Thymus (tissue), 11 donors: ENCODE measurements around the gene DNAJC7. TPM values are rescaled to one million over a fixed set of nuclear protein-coding genes. Genes with fewer than 3 reads are reported as not detected.

ENCODE experiments used
- DNase-seq, 9 donors: peaks; one replicate each; pipeline ENCODE4 v3.0.0-alpha.2; 2013; ENCODE audit warnings: low spot score in 9 of 9, low read depth in 6 of 9, missing footprints in 1 of 9
- H3K27ac ChIP-seq, 2 donors: one replicate each; pipeline ENCODE4 v1.5.1; 2013; ENCODE audit warnings: control low read depth in 1 of 2, low read depth in 1 of 2, low read length in 1 of 2, mild to moderate bottlenecking in 1 of 2, moderate library complexity in 1 of 2
- H3K27me3 ChIP-seq, 2 donors: one replicate each; pipeline ENCODE4 v1.5.1; 2013; ENCODE audit warnings: low read length in 1 of 2; ENCODE audit not compliant: control insufficient read depth in 2 of 2, insufficient read depth in 1 of 2
- H3K36me3 ChIP-seq, 2 donors: one replicate each; pipeline ENCODE4 v1.5.1; 2013; ENCODE audit warnings: low read length in 1 of 2, mild to moderate bottlenecking in 1 of 2, moderate library complexity in 1 of 2; ENCODE audit not compliant: control insufficient read depth in 2 of 2, insufficient read depth in 2 of 2
- H3K4me1 ChIP-seq, 2 donors: one replicate each; pipeline ENCODE4 v1.5.1; 2013; ENCODE audit warnings: low read length in 2 of 2; ENCODE audit not compliant: control insufficient read depth in 2 of 2, insufficient read depth in 2 of 2
- H3K4me3 ChIP-seq, 2 donors: one replicate each; pipeline ENCODE4 v1.5.1; 2013; ENCODE audit warnings: low read length in 2 of 2, control low read depth in 1 of 2, mild to moderate bottlenecking in 1 of 2
- H3K9me3 ChIP-seq, 2 donors: one replicate each; pipeline ENCODE4 v1.5.1; 2013; ENCODE audit warnings: low read length in 1 of 2, mild to moderate bottlenecking in 1 of 2; ENCODE audit not compliant: control insufficient read depth in 2 of 2, insufficient read depth in 1 of 2
- WGBS: extraction: QIAGEN DNeasy Blood & Tissue Kit; methylation state at CpG from one replicate; pipeline ENCODE4 v1.1.7; 2013; 5-methylcytosine and 5-hydroxymethylcytosine counted together
- polyA plus RNA-seq: library from polyadenylated mRNA; stranded (reverse); fragments of 200-250 nt; gene quantifications from one replicate; pipeline ENCODE4 v1.2.3, GENCODE V29; 2013
- total RNA-seq: library from RNA; stranded (reverse); fragments of 120-200 nt; gene quantifications from one replicate; pipeline ENCODE4 v1.2.4, GENCODE V29; 2013
- donor health status: healthy.

Gene DNAJC7
- total and polyA plus RNA-seq, 2 donors = 95.7 to 99.1 TPM

- DNase-seq = no peak
Measured at GRCh38 chr17:41998497-41998896, 18.7 kb downstream of the DNAJC7 start.

DNA sequence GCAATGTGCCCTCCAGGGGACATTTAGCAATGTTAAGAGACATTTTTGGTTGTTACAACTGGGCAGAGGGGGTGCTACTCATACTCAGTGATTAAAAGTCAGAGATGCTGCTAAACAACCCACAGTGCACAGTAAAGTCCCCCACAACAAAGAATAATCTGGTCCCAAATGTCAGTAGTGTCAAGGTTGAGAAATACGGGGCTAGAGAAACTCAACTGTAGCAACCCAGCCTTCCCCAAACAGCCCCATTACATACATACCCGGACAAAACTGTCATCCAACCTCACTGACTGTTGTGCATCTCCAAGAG lies 20.4 kb downstream of the DNAJC7 start:
- H3K36me3 ChIP-seq = peaks cover 68 to 88% of the 10 kb centered on the region in 2 donors
- no peak overlapping the region for H3K27ac ChIP-seq
- WGBS = 98% methylated on average over 2 of the region's 2 CpGs
- no peaks in the 10 kb centered on the region for H3K4me1 ChIP-seq
- no peak overlapping the region for H3K4me3 ChIP-seq
- no peak for DNase-seq
- no peaks in the 10 kb centered on the region for H3K27me3 ChIP-seq
- no peaks in the 10 kb centered on the region for H3K9me3 ChIP-seq

More at GRCh38 chr17:41998497-41998896, 18.7 kb downstream of the DNAJC7 start:
- Histone ChIP-seq H3K4me3 (no peak overlapping the region), H3K27ac (no peak overlapping the region), H3K36me3 (peaks cover 65 to 90% of the 10 kb centered on the region in 2 donors), H3K4me1 (no peaks in the 10 kb centered on the region), H3K27me3 (no peaks in the 10 kb centered on the region), H3K9me3 (no peaks in the 10 kb centered on the region)
- 49% methylated on average over 2 of the region's 2 CpGs for WGBS

- H3K27ac ChIP-seq = no peak overlapping the region
- peaks cover 73 to 94% of the 10 kb centered on the region in 2 donors for H3K36me3 ChIP-seq
- H3K9me3 ChIP-seq = no peaks in the 10 kb centered on the region
- DNase-seq = no peak
- H3K27me3 ChIP-seq = no peaks in the 10 kb centered on the region
- WGBS = 96% methylated on average over 3 of the region's 3 CpGs
- no peaks in the 10 kb centered on the region for H3K4me1 ChIP-seq
- no peak overlapping the region for H3K4me3 ChIP-seq
Measured at GRCh38 chr17:41992576-41992975, 24.7 kb downstream of the DNAJC7 start.

DNA sequence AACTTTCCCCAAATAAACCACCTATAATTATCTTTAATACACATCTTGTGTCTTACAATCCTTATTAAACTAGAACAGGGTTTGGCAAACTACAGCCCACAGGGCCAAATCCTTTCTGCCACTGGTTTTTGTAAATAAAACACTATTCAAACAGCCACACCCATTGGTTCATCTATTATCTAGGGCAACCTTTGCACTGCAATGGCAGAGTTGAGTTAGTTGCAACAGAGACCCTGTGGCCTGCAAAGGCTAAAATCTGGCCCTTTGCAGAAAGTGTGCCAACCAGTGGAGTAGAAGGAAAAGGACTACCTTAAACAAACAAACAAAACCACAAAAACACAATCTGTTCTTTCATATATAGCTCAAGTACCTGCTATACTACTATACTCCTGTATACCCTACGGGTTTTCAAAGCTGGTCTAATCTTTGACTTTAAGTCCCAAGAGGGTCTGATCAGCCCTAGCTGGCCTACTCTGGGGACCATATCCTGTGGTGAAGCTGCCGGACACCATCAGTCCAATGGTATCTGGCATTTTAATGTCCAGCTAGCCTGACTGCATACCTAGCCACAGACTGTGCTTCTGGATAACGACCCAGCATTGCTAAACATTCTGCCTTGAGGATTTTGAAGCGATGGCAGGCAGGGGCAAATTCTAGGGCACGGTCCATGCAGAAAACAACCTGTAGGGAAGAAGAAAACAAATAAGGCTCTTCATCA lies 27.4 kb downstream of the DNAJC7 start:
- no peak overlapping the region for H3K27ac ChIP-seq
- H3K4me1 ChIP-seq = no peaks in the 10 kb centered on the region

DNA sequence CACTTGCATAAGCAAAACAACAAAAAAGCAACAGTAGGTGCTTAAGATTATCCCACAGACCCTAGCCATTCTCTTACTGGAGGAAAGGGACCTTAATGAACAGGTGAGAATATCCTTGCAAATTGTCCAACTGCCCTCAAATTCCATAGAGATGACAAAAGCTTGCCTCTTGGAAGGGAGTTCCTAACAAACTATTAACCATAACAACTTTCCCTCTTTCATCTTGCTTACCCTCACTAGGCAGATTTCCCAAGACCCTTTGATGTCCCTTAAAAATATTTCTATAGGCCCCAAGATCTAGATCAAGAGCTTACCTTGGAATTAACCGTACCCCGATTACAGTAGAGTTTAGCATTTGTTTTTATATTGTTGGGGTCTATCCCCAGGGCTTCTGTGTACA lies 28.8 kb downstream of the DNAJC7 start:
- over 99% methylated on average over 2 of the region's 2 CpGs for whole genome bisulfite sequencing
- H3K27ac ChIP-seq = no peak overlapping the region
- H3K4me1 ChIP-seq = no peaks in the 10 kb centered on the region
- peaks cover 77 to 91% of the 10 kb centered on the region in 2 donors for H3K36me3 ChIP-seq
- DNase-seq = no peak
- H3K9me3 ChIP-seq = no peaks in the 10 kb centered on the region
- H3K27me3 ChIP-seq = no peaks in the 10 kb centered on the region
- H3K4me3 ChIP-seq = no peak overlapping the region

More for the DNA sequence above, 27.4 kb downstream of the DNAJC7 start:
- 98% methylated on average over 5 of the region's 5 CpGs for WGBS
- no peak for DNase-seq
- Histone ChIP-seq H3K9me3 (no peaks in the 10 kb centered on the region), H3K4me3 (no peak overlapping the region), H3K36me3 (peaks cover 70 to 93% of the 10 kb centered on the region in 2 donors), H3K27me3 (no peaks in the 10 kb centered on the region)

DNA sequence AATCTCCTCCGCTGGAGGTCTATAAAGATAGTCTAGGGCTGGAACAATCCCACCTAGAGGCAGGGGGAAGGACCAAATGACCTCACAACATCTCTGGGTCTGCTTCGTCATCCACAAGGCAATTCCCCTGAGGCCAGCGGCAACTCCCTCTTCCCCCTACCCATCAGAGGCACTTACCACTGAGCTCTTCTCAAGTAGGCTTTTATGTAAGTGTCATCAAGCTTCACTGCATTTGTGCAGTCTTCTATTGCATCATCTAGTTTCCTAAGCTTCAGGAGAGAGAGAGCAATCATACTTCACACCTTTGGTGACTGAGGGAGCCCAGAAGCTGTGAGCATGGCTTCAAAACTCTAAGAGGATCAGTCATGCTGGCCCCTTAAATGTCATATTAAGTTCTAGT lies 29.6 kb downstream of the DNAJC7 start:
- peaks cover 80 to 92% of the 10 kb centered on the region in 2 donors for H3K36me3 ChIP-seq
- H3K4me3 ChIP-seq = no peak overlapping the region
- WGBS = over 99% methylated on average over 3 of the region's 3 CpGs
- H3K9me3 ChIP-seq = no peaks in the 10 kb centered on the region
- H3K27me3 ChIP-seq = no peaks in the 10 kb centered on the region
- no peaks in the 10 kb centered on the region for H3K4me1 ChIP-seq
- H3K27ac ChIP-seq = no peak overlapping the region
- DNase-seq = no peak

DNA sequence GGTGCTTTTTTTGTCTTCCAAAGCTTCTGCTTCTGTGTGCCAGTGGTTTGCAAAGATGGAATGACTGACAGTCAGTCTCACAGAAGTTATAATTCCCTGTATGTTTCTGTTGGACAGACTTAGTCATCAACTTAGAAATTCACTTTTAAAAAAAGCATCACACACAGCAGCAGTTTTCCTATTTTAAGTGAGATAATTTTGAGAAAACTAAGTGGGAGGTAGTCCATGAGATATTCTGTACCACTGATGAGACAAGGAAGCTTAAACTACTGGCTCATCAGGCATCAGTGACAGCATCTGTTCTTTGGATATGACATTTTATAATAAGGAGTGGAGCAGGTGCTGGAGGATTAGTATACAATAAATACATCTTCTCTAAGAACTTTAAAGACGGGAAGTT lies 30.6 kb downstream of the DNAJC7 start:
- 97% methylated on average over 1 of the region's 1 CpG for WGBS

DNA sequence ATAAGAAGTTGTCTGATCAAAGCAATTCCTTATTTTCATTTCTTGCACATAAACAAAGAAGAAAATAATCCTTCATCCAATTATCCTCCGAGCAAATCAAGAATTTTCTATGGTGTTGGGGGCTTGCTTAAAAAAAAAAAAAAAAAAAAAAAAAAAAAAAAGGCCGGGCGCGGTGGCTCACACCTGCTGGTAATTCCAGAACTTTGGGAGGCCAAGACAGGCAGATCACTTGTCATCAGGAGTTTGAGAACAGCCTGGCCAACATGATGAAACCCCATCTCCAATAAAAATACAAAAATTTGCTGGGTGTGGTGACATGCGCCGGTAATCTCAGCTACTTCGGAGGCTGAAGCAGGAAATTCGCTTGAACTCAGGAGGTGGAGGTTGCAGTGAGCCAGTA lies 31.3 kb downstream of the DNAJC7 start:
- H3K4me1 ChIP-seq = no peaks in the 10 kb centered on the region
- peaks cover 84 to 92% of the 10 kb centered on the region in 2 donors for H3K36me3 ChIP-seq
- DNase-seq = no peak
- WGBS = 96% methylated on average over 8 of the region's 8 CpGs
- no peak overlapping the region for H3K27ac ChIP-seq
- H3K4me3 ChIP-seq = no peak overlapping the region
- no peaks in the 10 kb centered on the region for H3K9me3 ChIP-seq
- H3K27me3 ChIP-seq = no peaks in the 10 kb centered on the region

More for the DNA sequence above, 30.6 kb downstream of the DNAJC7 start:
- H3K4me1 ChIP-seq = no peaks in the 10 kb centered on the region
- H3K9me3 ChIP-seq = no peaks in the 10 kb centered on the region
- H3K27me3 ChIP-seq = no peaks in the 10 kb centered on the region
- H3K27ac ChIP-seq = no peak overlapping the region
- H3K36me3 ChIP-seq = peaks cover 79 to 92% of the 10 kb centered on the region in 2 donors
- DNase-seq = no peak
- H3K4me3 ChIP-seq = no peak overlapping the region

DNA sequence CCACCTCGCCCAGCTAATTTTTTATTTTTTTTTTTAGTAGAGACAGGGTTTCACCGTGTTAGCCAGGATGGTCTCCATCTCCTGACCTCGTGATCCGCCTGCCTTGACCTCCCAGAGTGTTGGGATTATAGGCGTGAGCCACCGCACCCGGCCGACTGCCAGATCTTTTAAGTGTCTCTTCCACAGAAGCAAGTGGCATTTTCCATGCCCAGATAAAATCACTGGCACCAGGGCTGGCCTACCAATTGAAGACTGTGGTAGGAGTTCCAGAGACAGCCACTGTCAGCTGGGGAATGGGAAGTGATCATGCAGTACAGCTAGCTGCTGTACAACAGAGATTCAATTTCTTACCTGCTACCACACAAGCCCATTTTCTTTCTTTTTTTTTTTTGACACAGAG lies 32.8 kb downstream of the DNAJC7 start:
- no peaks in the 10 kb centered on the region for H3K27me3 ChIP-seq
- H3K27ac ChIP-seq = no peak overlapping the region
- H3K4me1 ChIP-seq = no peaks in the 10 kb centered on the region
- no peaks in the 10 kb centered on the region for H3K9me3 ChIP-seq
- H3K36me3 ChIP-seq = peaks cover 87 to 89% of the 10 kb centered on the region in 2 donors
- H3K4me3 ChIP-seq = no peak overlapping the region
- no peak for DNase-seq
- WGBS = 97% methylated on average over 8 of the region's 8 CpGs
